HG03439 (cell line): Measurements from ENCODE around the gene SERPINB6.
"Not testable (repeated sequence)": the region's sequence is repeated elsewhere in the genome, so short reads cannot be mapped to it uniquely, and the experiment has no call there.

ENCODE experiments used
- ATAC-seq: cut with Tn5 transposase; IDR thresholded peaks from one replicate; pipeline ENCODE4 v1.9.1; 2021; ENCODE audit warnings: mild to moderate bottlenecking, moderate library complexity; ENCODE audit not compliant: unreplicated experiment

The SERPINB6 gene

DNA sequence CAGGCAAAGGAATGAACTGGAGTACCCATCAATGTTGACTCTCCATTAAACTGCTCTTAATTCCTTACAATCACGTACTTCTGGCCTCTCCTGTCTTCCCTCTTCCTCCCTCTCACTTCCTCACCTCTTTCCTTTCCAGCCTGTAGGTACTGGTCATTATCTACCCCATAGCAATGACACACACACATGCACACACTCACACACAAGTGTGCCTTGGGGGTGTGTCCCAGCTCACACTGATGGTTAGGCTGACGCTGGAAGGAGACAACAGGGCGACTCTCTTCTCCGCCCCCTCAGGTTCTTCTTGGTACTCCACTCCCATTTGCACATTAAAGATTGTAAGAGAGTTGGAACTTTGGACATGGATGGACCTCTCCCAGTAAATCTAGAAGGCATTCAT lies 54.3 kb downstream of the SERPINB6 start:
- no peak for ATAC-seq

DNA sequence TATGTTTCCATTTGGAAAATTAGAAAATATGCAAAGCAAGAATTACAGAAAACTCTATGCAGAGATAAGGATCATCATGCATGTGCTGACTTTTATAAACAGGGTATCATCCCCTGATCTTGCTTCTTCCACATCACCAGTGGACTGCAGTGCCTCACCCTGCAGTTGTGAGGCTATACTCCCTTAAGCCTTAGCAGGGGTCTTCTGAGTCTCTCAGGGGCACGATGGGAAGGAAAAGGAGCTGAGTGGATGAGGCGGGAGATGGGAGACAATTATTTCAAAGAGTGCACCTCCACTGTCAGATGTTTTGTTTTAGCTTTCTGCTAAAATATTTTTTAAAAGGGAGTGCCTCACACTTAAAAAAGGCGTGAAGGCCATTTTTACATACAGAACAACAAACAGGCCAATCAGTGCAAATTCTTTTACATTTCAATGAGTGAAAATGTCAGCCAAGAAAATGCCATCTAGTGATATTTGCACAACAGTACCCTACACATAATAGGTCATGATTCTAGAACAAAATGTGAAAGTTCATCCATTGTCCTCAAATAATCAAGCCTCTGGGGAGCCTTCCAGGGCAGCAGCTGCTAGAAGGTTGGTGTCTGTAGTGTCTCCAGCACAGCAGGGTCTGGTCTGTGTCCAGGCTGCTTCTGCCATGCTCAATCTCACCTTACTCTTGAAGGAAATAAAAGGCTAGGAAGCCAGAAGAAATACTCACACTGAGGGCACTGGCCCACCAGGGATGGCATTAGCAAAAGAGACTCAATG lies 55.0 kb downstream of the SERPINB6 start:
- no peak for ATAC-seq

DNA sequence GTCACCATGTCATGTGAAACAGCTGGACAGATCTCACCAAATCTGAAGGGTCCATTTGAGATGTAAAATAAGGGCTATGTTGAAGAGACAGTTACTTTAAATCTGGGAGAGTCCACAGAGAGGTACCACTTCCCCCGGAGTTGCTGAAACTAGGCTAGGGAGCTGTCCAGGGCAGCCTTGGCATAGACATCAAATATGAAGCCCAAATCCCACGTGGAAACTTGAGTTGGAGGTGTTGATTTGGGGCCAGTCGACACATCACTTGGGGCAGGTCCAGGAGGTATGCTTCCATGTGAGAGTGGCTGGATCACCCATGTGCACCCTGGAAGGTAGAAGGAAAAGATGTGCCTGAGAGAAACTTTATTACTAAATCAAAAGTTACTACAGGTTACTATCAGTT lies 56.2 kb downstream of the SERPINB6 start:
- ATAC-seq = no peak

DNA sequence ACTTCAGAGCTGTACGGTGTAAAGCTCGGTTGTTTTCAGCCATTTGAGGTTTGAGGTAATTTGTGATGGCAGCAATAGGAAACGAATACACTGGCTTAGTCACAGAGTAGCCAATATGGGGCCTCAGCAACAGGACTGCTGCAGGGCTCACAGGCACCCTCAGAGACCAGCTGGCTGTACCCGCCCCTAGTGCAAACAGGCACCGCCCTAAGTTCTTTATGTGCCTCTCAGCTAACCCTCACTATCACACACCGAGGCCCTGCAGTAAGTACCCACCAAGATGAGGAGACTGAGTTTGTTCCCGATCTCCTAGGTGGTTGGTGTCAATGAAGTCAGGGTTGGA lies 57.1 kb downstream of the SERPINB6 start:
- ATAC-seq = no peak

DNA sequence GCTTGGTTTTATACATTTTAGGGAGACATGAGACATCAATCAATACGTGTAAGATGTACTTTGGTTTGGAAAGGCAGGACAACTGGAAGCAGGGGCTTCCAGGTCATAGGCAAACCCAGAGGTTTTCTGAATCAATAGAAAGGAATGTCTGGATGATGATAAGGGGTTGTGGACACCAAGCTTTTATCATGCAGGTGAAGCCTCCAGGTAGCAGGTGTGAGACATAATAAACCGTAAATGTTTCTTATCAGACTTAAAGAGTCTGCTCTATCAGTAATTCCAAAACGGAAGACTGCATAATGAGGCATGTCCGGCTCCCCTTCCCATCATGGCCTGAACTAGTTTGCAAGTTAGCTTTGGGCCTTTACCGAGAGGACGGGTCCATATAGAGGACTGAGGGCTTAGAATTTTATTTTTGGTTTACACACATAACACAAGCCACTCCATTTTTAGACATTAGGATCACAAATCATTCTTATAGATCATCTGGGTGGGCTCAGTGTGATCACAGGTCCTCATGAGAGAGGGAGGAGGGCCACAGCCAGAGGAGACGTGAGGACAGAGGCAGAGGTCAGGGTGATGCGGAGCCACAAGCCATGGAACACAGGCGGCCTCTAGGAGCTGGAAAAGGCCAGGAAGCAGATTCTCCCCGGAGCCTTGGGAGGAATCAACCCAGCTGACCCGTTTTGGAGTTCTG lies 57.6 kb downstream of the SERPINB6 start:
- no peak for ATAC-seq

DNA sequence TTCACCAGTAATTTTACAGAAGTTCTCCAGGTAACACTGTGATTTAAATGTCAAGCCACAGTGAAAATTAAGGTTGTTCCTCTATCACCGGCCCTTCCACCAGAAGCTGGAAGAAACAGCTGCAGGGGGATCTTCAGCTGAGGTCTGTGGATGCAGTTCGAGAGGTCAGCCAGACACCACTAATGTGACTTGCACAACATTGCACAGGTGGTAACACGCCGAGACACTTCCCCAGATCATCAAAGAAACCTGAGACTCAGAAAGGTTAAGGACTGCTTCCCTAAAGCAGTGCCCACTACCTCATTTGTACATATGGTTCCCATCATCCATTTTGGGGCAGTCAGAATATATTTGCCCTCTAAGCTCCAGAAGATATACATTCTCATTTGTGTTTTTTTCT lies 60.2 kb downstream of the SERPINB6 start:
- ATAC-seq = no peak

DNA sequence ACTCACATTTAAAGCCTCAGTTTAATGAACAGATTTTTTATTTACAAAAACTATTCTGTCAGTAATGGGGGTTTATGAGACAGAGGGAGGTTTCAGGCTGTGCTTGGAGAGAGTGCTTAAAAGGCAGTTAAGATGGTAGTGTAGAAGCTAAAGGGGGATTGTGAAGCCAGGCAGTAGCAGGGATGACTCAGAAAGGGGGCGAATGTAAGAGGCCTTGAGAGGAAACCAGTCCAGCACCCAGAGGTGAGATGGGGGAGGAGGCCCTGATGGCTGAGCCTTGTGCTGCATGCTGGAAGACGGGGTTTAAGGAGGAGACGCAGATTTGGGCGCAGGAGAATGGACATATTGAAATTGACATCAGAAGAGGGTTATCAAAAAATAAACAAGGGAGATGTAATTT lies 61.6 kb downstream of the SERPINB6 start:
- ATAC-seq = no peak

DNA sequence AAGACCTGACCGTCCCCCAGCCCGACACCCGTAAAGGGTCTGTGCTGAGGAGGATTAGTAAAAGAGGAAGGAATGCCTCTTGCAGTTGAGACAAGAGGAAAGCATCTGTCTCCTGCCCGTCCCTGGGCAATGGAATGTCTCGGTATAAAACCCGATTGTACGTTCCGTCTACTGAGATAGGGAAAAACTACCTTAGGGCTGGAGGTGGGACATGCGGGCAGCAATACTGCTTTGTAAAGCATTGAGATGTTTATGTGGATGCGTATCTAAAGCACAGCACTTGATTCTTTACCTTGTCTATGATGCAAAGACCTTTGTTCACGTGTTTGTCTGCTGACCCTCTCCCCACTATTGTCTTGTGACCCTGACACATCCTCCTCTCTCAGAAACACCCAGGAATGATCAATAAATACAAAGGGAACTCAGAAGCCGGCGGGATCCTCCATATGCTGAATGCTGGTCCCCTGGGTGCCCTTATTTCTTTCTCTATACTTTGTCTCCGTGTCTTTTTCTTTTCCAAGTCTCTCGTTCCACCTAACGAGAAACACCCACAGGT lies 62.2 kb downstream of the SERPINB6 start:
- ATAC-seq = not testable (repeated sequence)

DNA sequence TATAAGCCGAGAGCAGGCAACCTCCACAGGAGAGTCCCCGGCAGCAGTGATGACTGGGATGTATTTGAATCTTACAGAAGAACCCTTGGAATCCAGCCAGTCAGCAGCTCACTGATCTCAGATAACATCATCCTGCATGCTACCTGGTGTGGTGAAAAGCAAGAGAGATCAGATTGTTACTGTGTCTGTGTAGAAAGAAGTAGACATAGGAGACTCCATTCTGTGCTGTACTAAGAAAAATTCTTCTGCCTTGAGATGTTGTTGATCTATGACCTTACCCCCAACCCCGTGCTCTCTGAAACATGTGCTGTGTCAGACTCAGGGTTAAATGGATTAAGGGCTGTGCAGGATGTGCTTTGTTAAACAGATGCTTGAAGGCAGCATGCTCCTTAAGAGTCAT lies 62.9 kb downstream of the SERPINB6 start:
- ATAC-seq = not testable (repeated sequence)

DNA sequence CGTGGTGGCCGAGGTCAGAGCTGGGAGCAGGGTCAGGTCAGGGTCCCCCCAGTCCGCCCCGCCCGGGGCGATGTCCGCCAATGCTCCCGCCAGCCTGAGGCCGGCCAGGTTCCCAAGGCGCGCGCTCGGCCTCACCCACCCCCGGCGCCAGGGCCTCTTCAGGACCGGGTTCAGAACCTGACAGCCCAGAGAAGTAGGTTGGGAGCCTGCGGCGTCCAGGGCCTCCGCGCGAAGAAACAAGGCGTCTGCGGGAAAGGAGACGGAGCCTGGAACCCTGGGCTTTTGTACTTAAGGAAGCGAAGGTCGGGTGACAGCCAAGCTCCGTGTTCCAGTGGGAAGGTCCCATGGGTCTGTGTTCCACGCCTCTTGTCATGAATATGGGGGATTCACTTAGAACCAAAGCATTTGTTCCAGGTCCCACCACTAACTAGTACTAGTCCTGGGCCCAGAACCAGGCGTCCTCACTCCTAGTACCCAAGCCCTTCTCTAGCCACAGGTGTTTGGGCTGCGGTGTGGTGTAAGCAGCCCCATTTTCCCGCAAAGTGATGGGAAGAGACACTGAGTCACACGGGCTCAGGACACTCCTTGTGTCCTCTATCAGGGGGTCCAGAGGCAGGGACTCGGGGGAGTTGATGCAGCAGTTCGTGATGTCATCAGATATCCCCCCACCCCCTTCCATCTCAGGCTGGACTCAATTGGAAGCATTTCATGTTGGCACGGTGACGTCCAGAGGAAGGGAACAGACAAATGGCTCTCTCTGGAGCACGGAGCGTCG lies 67.8 kb downstream of the SERPINB6 start:
- not testable (repeated sequence) for ATAC-seq

DNA sequence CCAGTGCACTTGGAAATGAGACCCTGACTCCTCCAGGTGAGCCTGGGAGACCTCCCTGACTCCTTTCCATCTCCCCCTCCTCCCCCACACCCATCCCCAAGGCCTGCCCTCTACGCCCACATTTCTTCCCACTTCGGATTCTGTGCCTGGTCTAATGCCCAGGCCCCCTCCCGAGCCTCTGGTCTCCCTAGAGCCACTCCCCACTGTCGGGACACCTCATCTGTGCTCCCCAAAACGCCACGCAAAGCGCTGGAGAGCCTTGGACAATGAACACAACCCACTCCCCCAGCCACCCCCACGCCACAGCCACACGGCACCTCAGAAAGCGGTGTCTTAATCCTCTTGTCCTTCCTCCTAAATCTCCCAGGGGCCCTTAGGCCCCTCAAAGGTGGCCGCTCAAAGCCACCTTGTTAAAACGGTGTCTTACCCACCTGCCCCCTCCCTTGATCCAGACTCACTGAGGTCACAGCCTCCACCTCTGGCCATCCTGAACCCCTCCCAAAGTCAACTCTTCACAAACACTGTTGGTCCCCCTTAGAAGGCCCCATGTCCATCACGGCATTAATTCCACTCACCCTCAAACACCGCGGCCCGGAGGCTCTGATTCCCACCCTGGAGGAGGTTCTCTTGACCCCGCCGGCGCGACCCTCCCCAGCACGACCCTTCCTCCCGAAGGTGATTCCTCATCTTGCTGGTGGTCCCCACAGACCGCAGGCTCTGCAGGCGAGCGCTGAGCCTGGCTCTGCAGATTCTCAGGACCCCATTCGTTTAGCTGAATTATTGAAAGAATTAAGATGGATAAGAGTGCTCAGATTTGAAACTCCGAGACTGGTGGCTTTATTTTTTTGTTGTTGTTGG lies 69.5 kb downstream of the SERPINB6 start:
- not testable (repeated sequence) for ATAC-seq

DNA sequence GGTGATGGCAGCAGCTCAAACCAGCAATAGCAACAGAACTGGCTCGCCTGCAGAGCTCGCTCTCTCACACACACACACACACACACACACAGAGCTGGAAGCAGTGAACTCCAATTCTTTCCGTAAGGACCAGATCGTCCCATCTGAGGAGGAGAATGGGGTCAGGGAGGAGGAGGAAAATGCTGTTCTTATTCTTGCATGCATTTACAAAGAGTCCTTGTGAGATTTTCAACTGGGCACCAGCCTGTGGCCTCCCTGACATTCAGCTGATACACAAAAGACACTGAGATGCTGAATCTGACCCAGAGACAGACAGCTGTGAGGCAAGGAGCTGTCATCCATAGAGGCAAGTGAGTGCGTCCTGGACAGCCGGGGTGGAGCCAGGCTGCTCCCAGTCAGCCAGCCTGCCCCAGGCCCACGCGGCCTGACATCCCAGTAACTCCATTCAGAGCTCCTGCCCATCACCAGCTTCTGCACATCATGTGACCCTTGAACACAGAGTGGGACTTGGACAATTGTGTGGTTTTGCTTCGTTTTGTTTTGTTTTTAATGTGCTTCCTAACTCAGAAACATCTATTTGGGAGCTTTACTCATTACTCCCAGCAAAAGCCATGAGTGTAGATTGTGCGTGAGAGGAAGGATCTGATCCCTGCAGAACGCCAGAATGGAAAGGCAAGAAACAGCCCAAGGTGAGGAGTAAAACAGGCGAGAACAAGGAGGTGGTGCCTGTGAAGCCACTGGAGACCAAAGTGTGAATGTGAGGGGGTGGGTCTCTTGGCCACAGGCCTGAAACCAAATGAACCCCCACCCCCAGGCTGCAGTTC lies 70.3 kb downstream of the SERPINB6 start:
- ATAC-seq = no peak

DNA sequence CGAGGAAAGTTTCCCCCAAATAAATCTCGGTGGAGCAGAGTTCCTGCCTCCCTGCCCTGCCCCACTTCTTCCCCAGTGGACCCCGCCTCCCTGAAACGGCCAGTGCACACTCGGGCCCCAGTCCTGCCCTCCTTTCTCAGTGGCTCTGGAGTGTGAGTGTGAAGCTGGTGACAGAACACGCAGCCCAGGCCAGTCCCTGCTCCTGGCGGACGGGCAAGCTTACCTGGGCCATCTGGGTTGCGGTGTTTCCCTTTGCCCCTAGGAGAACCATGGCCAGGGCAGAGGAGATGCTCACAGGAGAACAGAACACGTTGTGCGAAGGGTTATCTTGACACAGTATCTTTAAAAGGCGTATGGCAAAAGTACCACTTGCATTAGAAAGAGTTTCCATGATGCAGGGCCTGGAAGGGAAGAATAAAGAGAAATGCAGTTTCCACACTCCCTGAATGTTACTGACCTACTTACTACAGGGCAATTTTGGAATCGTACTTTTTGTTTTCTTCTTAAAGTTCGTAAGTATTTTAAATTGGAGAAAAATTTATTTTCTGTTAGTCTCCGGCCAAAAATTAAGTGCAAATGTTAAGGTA lies 71.1 kb downstream of the SERPINB6 start:
- ATAC-seq = no peak

DNA sequence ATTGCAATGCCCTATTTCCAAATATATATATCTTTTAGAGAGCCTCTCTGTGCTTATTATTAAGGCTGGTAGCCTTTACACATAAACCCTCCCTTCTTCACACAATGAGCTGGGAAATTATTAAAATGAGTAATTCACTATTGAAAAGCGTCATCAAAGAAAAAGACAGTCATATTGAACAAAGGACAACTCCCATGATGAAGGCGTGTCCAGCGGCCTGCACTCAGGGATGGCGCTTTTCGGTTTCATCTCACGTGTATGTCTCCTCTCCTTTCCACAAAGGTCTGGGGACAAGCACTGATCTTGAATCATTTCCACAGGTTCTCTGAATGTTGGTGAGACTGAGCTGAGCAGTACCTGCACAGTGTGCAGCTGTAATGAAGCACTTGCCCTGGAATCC lies 71.8 kb downstream of the SERPINB6 start:
- ATAC-seq = no peak
